Adrenal gland (tissue), 5 donors: ENCODE data around the gene TMEM121B.

Experiments
- POLR2A ChIP-seq, 2 donors: fragments of 450-650 bp; IDR thresholded peaks; one replicate each; pipeline ENCODE4 v1.6.1; 2017; ENCODE audit warnings: antibody characterized with exemption in 2 of 2, mild to moderate bottlenecking in 2 of 2, moderate library complexity in 1 of 2
- TF ChIP-seq, protein P1 (sequence below), 6 experiments: fragments of 450-650 bp in 4 of 6; fragments of 200-600 bp in 2 of 6; sonication (generic) in 1 of 6; IDR thresholded peaks; 1 replicate in 5 of 6; 2 replicates in 1 of 6; pipeline versions ENCODE4 v1.5.1 to v1.8.0; 2016 to 2021; ENCODE audit warnings: antibody characterized with exemption in 6 of 6, mild to moderate bottlenecking in 2 of 6, moderate library complexity in 1 of 6
- donor health status: DM: no; HTN: no; CAD: no.

- TF ChIP-seq, protein P1, sequence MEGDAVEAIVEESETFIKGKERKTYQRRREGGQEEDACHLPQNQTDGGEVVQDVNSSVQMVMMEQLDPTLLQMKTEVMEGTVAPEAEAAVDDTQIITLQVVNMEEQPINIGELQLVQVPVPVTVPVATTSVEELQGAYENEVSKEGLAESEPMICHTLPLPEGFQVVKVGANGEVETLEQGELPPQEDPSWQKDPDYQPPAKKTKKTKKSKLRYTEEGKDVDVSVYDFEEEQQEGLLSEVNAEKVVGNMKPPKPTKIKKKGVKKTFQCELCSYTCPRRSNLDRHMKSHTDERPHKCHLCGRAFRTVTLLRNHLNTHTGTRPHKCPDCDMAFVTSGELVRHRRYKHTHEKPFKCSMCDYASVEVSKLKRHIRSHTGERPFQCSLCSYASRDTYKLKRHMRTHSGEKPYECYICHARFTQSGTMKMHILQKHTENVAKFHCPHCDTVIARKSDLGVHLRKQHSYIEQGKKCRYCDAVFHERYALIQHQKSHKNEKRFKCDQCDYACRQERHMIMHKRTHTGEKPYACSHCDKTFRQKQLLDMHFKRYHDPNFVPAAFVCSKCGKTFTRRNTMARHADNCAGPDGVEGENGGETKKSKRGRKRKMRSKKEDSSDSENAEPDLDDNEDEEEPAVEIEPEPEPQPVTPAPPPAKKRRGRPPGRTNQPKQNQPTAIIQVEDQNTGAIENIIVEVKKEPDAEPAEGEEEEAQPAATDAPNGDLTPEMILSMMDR (IDR thresholded peaks at IDR 0.05) = peak in 5 of 6 experiments; percentile 15 to 52 (median 33)
- TF ChIP-seq POLR2A (IDR thresholded peaks at IDR 0.05) = no peak
Measured at GRCh38 chr22:17119481-17120202, 1.5 kb downstream of the TMEM121B start.
